Measurements from ENCODE around the gene GLA. TPM values are rescaled to one million over a fixed set of nuclear protein-coding genes. Genes with fewer than 3 reads are reported as not detected.

GLA gene
- total RNA-seq, 1 experiment from 2014 or later: 115 TPM

DNA sequence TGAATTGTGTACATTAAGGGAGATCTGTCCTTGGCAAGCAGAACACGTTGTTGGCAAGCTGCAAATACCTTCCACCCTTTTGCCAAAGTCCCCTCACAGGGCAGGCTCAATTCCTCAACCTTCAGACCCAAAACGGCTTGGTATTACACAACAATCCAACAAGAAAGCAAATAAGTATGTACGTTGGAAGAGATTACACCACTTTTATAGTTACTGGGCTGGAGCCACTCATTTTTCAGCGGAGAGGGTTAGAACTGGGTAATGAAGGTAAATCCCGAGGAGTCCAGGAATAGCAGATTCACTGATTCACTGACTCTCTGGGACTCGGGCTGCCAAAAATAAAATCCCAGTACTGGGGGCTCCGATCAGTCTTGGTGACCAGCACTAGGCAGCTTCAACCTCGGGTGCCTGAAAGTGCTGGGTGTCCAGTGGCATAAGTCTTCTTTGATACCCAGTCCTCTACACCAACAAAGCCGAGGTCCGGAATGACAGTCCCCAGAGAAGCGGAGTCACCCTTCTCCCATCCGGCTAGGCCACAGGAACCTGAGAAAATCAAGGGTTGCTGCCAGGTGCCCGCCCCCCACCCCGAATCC lies 59.8 kb downstream of the GLA start:
- no peak for TF ChIP-seq POLR2AphosphoS5 (IDR thresholded peaks at IDR 0.05; ENCODE audit: low read depth, low read length)
- TF ChIP-seq, protein P1, sequence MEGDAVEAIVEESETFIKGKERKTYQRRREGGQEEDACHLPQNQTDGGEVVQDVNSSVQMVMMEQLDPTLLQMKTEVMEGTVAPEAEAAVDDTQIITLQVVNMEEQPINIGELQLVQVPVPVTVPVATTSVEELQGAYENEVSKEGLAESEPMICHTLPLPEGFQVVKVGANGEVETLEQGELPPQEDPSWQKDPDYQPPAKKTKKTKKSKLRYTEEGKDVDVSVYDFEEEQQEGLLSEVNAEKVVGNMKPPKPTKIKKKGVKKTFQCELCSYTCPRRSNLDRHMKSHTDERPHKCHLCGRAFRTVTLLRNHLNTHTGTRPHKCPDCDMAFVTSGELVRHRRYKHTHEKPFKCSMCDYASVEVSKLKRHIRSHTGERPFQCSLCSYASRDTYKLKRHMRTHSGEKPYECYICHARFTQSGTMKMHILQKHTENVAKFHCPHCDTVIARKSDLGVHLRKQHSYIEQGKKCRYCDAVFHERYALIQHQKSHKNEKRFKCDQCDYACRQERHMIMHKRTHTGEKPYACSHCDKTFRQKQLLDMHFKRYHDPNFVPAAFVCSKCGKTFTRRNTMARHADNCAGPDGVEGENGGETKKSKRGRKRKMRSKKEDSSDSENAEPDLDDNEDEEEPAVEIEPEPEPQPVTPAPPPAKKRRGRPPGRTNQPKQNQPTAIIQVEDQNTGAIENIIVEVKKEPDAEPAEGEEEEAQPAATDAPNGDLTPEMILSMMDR (IDR thresholded peaks at IDR 0.05): no peak
- TF ChIP-seq, protein P2, sequence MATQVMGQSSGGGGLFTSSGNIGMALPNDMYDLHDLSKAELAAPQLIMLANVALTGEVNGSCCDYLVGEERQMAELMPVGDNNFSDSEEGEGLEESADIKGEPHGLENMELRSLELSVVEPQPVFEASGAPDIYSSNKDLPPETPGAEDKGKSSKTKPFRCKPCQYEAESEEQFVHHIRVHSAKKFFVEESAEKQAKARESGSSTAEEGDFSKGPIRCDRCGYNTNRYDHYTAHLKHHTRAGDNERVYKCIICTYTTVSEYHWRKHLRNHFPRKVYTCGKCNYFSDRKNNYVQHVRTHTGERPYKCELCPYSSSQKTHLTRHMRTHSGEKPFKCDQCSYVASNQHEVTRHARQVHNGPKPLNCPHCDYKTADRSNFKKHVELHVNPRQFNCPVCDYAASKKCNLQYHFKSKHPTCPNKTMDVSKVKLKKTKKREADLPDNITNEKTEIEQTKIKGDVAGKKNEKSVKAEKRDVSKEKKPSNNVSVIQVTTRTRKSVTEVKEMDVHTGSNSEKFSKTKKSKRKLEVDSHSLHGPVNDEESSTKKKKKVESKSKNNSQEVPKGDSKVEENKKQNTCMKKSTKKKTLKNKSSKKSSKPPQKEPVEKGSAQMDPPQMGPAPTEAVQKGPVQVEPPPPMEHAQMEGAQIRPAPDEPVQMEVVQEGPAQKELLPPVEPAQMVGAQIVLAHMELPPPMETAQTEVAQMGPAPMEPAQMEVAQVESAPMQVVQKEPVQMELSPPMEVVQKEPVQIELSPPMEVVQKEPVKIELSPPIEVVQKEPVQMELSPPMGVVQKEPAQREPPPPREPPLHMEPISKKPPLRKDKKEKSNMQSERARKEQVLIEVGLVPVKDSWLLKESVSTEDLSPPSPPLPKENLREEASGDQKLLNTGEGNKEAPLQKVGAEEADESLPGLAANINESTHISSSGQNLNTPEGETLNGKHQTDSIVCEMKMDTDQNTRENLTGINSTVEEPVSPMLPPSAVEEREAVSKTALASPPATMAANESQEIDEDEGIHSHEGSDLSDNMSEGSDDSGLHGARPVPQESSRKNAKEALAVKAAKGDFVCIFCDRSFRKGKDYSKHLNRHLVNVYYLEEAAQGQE (IDR thresholded peaks at IDR 0.05; ENCODE audit: insufficient read depth in 1 of 2, low read depth in 2 of 2, low read length in 1 of 2): no peak
- TF ChIP-seq TCF7L2 (IDR thresholded peaks at IDR 0.05; ENCODE audit: low read depth, low read length): no peak
- TF ChIP-seq SIN3A (IDR thresholded peaks at IDR 0.05; ENCODE audit: borderline replicate concordance, insufficient read depth, low read depth, low read length): no peak
- ChIA-PET POLR2A (no interaction called here), CTCF (no interaction called here)
- intact Hi-C loops (cut with micrococcal nuclease; ENCODE audit: unreplicated experiment) (loop anchor here (2.0 kb wide), 1 partner anchor 43 kb away; the partner anchor contains the start of gene RPL36A), in situ Hi-C loops (cut with HindIII; ENCODE audit: low pct_unique_long_range_greater_than_20kb, low sequenced_read_pairs) (no loop called here)
- DNase-seq (ENCODE audit: low read depth, low spot score) (no peak), ATAC-seq (peak; percentile 39)
- Histone ChIP-seq H3K9me3 (ENCODE audit: control insufficient read depth, insufficient read depth, low read depth, low read length) (no peaks in the 10 kb centered on the region), H3K27ac (ENCODE audit: low read length) (peak overlapping the region; percentile 98), H3K4me3 (ENCODE audit: low read depth in 2 of 2, low read length in 2 of 2) (peak overlapping the region; percentile 70 to 96), H3K36me3 (ENCODE audit: control insufficient read depth, insufficient read depth, low read length) (peaks cover 4% of the 10 kb centered on the region; the same call in 1 of the 2 replicates), H3K4me1 (ENCODE audit: control insufficient read depth, insufficient read depth, low read length) (peaks cover 15% of the 10 kb centered on the region), H3K27me3 (ENCODE audit: control insufficient read depth, insufficient read depth, low read length) (no peaks in the 10 kb centered on the region)
- BruUV-seq (replicated peaks): no TSS peak

Other genes starting within 250 kb of the GLA start
- gene DRP2, start 188.1 kb downstream of the GLA start, total RNA-seq (2021; ENCODE audit: unreplicated experiment): 0.15 TPM
- gene TAF7L, start 116.6 kb downstream of the GLA start, total RNA-seq (2021; ENCODE audit: unreplicated experiment): 0.18 TPM
- 39.1 TPM for gene TIMM8A, start 59.2 kb downstream of the GLA start, total RNA-seq (2021; ENCODE audit: unreplicated experiment)
- gene BTK, start 21.7 kb downstream of the GLA start, total RNA-seq (2021; ENCODE audit: unreplicated experiment): not detected
- 308 TPM for gene RPL36A, start 16.9 kb downstream of the GLA start, total RNA-seq (2021; ENCODE audit: unreplicated experiment)
- gene HNRNPH2, start 297 bp upstream of the GLA start, total RNA-seq (2021; ENCODE audit: unreplicated experiment): 91.5 TPM
- 5.0 TPM for gene ARMCX4, start 77.5 kb upstream of the GLA start, total RNA-seq (2021; ENCODE audit: unreplicated experiment)
- 4.7 TPM for gene ARMCX1, start 142.6 kb upstream of the GLA start, total RNA-seq (2021; ENCODE audit: unreplicated experiment)
- gene ARMCX6, start 210.1 kb upstream of the GLA start, total RNA-seq (2021; ENCODE audit: unreplicated experiment): 43.6 TPM
- 25.9 TPM for gene ARMCX3, start 215.2 kb upstream of the GLA start, total RNA-seq (2021; ENCODE audit: unreplicated experiment)

Measured in Panc1 (cell line).